ENCODE measurements around the gene DDHD1. TPM values are rescaled to one million over a fixed set of nuclear protein-coding genes. Genes with fewer than 3 reads are reported as not detected.
"Not testable (repeated sequence)": the region's sequence is repeated elsewhere in the genome, so short reads cannot be mapped to it uniquely, and the experiment has no call there.

The DDHD1 gene
- total RNA-seq, 2 donors from 2014 or later: 6.5 to 23.6 TPM

GRCh38 chr14:53106768-53107167 is 46.4 kb downstream of the DDHD1 start:
- H3K4me1 ChIP-seq (replicated peaks): no peaks in the 10 kb centered on the region
- no peaks in the 10 kb centered on the region for H3K9me3 ChIP-seq
- WGBS: 97% methylated on average over 1 of the region's 1 CpG
- DNase-seq (ENCODE audit: low spot score): no peak
- no peak overlapping the region for H3K4me3 ChIP-seq
- TF ChIP-seq CTCF (IDR thresholded peaks at IDR 0.05): no peak
- intact Hi-C loops (cut with DNase I): no loop called here
- no peak overlapping the region for H3K27ac ChIP-seq
- no peaks in the 10 kb centered on the region for H3K36me3 ChIP-seq
- no peaks in the 10 kb centered on the region for H3K27me3 ChIP-seq (replicated peaks; ENCODE audit: insufficient read depth)

GRCh38 chr14:53103636-53104340 is 49.3 kb downstream of the DDHD1 start:
- Histone ChIP-seq H3K4me1 (replicated peaks) (no peaks in the 10 kb centered on the region), H3K36me3 (no peaks in the 10 kb centered on the region), H3K4me3 (no peak overlapping the region), H3K9me3 (no peaks in the 10 kb centered on the region), H3K27ac (no peak overlapping the region), H3K27me3 (replicated peaks; ENCODE audit: insufficient read depth) (no peaks in the 10 kb centered on the region)
- WGBS: 80% methylated on average over 5 of the region's 5 CpGs
- intact Hi-C loops (cut with DNase I): no loop called here
- DNase-seq (ENCODE audit: low spot score): no peak
- TF ChIP-seq POLR2A (IDR thresholded peaks at IDR 0.05): no peak
- no peak for TF ChIP-seq CTCF (IDR thresholded peaks at IDR 0.05)
- TF ChIP-seq POLR2AphosphoS5 (IDR thresholded peaks at IDR 0.05): no peak

- intact Hi-C loops (cut with DNase I): no loop called here
- no peaks in the 10 kb centered on the region for H3K36me3 ChIP-seq
- 89% methylated on average over 1 of the region's 1 CpG for WGBS
- no peak overlapping the region for H3K4me3 ChIP-seq
- H3K4me1 ChIP-seq (replicated peaks): no peaks in the 10 kb centered on the region
- H3K27ac ChIP-seq: no peak overlapping the region
- TF ChIP-seq CTCF (IDR thresholded peaks at IDR 0.05) (no peak), POLR2AphosphoS5 (IDR thresholded peaks at IDR 0.05) (no peak), POLR2A (IDR thresholded peaks at IDR 0.05) (no peak)
- no peak for DNase-seq (ENCODE audit: low spot score)
- H3K9me3 ChIP-seq: no peaks in the 10 kb centered on the region
- no peaks in the 10 kb centered on the region for H3K27me3 ChIP-seq (replicated peaks; ENCODE audit: insufficient read depth)
These were observed 59.9 kb downstream of the DDHD1 start for GRCh38 chr14:53093206-53093605.

- no peak for DNase-seq (ENCODE audit: low spot score)
- WGBS: 67% methylated on average over 2 of the region's 2 CpGs
- no peaks in the 10 kb centered on the region for H3K4me1 ChIP-seq (replicated peaks)
- H3K27ac ChIP-seq: no peak overlapping the region
- no peaks in the 10 kb centered on the region for H3K9me3 ChIP-seq
- H3K4me3 ChIP-seq: no peak overlapping the region
- TF ChIP-seq POLR2AphosphoS5 (IDR thresholded peaks at IDR 0.05) (no peak), CTCF (IDR thresholded peaks at IDR 0.05) (no peak), POLR2A (IDR thresholded peaks at IDR 0.05) (no peak)
- intact Hi-C loops (cut with DNase I): no loop called here
- no peaks in the 10 kb centered on the region for H3K36me3 ChIP-seq
- no peaks in the 10 kb centered on the region for H3K27me3 ChIP-seq (replicated peaks; ENCODE audit: insufficient read depth)
These were observed 62.3 kb downstream of the DDHD1 start for GRCh38 chr14:53090853-53091252.

- H3K36me3 ChIP-seq; H3K27me3 ChIP-seq (replicated peaks; ENCODE audit: insufficient read depth); DNase-seq (ENCODE audit: low spot score); H3K27ac ChIP-seq; H3K4me1 ChIP-seq (replicated peaks); H3K9me3 ChIP-seq; intact Hi-C loops (cut with DNase I); H3K4me3 ChIP-seq: not testable (repeated sequence)
- WGBS: 99% methylated on average over 7 of the region's 7 CpGs
These were observed 68.2 kb downstream of the DDHD1 start for GRCh38 chr14:53084954-53085353.

Data from prostate gland (tissue), 2 donors.